LNCAP (cell line): Measurements from ENCODE around the gene CSTF3.

Experiments
- CTCF ChIP-seq: fragments of 450-650 bp; IDR thresholded peaks from 2 replicates; pipeline ENCODE4 v1.5.1; 2017; ENCODE audit warnings: mild to moderate bottlenecking

Gene CSTF3

GRCh38 chr11:33161120-33162005 lies at the start of gene CSTF3:
CSTF3 (minus strand) TSS chr11:33161480; CDS start chr11:33161325, 155 bp downstream.
- TF ChIP-seq CTCF = no peak

- TF ChIP-seq CTCF = no peak
Measured at GRCh38 chr11:33208150-33208549, 46.9 kb upstream of the CSTF3 start.

- TF ChIP-seq CTCF = no peak
Measured at GRCh38 chr11:33207408-33207985, 46.2 kb upstream of the CSTF3 start.

- no peak for TF ChIP-seq CTCF
Measured at GRCh38 chr11:33197915-33198727, 36.8 kb upstream of the CSTF3 start.

- no peak for TF ChIP-seq CTCF
Measured at GRCh38 chr11:33195462-33196173, 34.3 kb upstream of the CSTF3 start.

GRCh38 chr11:33194455-33194854 lies 33.2 kb upstream of the CSTF3 start:
- TF ChIP-seq CTCF = no peak

- TF ChIP-seq CTCF = no peak
Measured at GRCh38 chr11:33191467-33191866, 30.2 kb upstream of the CSTF3 start.
